Adrenal gland (tissue), 5 donors: Measurements from ENCODE around the gene STX5.

Source experiments
- POLR2A ChIP-seq, 2 donors: fragments of 450-650 bp; IDR thresholded peaks; one replicate each; pipeline ENCODE4 v1.6.1; 2017; ENCODE audit warnings: antibody characterized with exemption in 2 of 2, mild to moderate bottlenecking in 2 of 2, moderate library complexity in 1 of 2
- TF ChIP-seq, protein P1 (sequence below), 6 experiments: fragments of 450-650 bp in 4 of 6; fragments of 200-600 bp in 2 of 6; sonication (generic) in 1 of 6; IDR thresholded peaks; 1 replicate in 5 of 6; 2 replicates in 1 of 6; pipeline versions ENCODE4 v1.5.1 to v1.8.0; 2016 to 2021; ENCODE audit warnings: antibody characterized with exemption in 6 of 6, mild to moderate bottlenecking in 2 of 6, moderate library complexity in 1 of 6
- donor health status: DM: no; HTN: no; CAD: no.

- TF ChIP-seq, protein P1, sequence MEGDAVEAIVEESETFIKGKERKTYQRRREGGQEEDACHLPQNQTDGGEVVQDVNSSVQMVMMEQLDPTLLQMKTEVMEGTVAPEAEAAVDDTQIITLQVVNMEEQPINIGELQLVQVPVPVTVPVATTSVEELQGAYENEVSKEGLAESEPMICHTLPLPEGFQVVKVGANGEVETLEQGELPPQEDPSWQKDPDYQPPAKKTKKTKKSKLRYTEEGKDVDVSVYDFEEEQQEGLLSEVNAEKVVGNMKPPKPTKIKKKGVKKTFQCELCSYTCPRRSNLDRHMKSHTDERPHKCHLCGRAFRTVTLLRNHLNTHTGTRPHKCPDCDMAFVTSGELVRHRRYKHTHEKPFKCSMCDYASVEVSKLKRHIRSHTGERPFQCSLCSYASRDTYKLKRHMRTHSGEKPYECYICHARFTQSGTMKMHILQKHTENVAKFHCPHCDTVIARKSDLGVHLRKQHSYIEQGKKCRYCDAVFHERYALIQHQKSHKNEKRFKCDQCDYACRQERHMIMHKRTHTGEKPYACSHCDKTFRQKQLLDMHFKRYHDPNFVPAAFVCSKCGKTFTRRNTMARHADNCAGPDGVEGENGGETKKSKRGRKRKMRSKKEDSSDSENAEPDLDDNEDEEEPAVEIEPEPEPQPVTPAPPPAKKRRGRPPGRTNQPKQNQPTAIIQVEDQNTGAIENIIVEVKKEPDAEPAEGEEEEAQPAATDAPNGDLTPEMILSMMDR (IDR thresholded peaks at IDR 0.05) = no peak
- no peak for TF ChIP-seq POLR2A (IDR thresholded peaks at IDR 0.05)
Observed at GRCh38 chr11:62817129-62817528, 14.7 kb downstream of the STX5 start.
